Tibial nerve (tissue), 4 donors: Measurements from ENCODE around the gene HDAC3. TPM values are rescaled to one million over a fixed set of nuclear protein-coding genes. Genes with fewer than 3 reads are reported as not detected.
"Not testable (repeated sequence)": the region's sequence is repeated elsewhere in the genome, so short reads cannot be mapped to it uniquely, and the experiment has no call there.

Experiments used
- DNase-seq, 2 donors: peaks; one replicate each; pipeline ENCODE4 v3.0.0-alpha.2; 2019; ENCODE audit warnings: low spot score in 2 of 2
- H3K27ac ChIP-seq, 4 donors: fragments of 200-600 bp; sonication (generic) in 3 of 4; one replicate each; pipeline ENCODE4 v1.5.1; 2017 to 2019; ENCODE audit warnings: mild to moderate bottlenecking in 1 of 4
- H3K27me3 ChIP-seq, 2 donors: fragments of 200-600 bp; sonication (generic) in 1 of 2; one replicate each; pipeline versions ENCODE4 v1.5.1 to v1.6.0; 2017 to 2019
- H3K36me3 ChIP-seq, 3 donors: fragments of 200-600 bp; sonication (generic); one replicate each; pipeline ENCODE4 v1.5.1; 2018 to 2019
- H3K4me1 ChIP-seq, 4 donors: fragments of 200-600 bp; sonication (generic) in 3 of 4; one replicate each; pipeline ENCODE4 v1.5.1; 2017 to 2019
- H3K4me3 ChIP-seq, 4 donors: fragments of 200-600 bp; sonication (generic) in 3 of 4; one replicate each; pipeline ENCODE4 v1.5.1; 2017 to 2019; ENCODE audit warnings: mild to moderate bottlenecking in 1 of 4, moderate library complexity in 1 of 4
- H3K9me3 ChIP-seq, 4 donors: fragments of 200-600 bp; sonication (generic) in 3 of 4; one replicate each; pipeline ENCODE4 v1.5.1; 2017 to 2019
- CTCF ChIP-seq, 5 experiments: fragments of 200-600 bp in 3 of 5; fragments of 450-650 bp in 2 of 5; sonication (generic) in 3 of 5; IDR thresholded peaks; one replicate each; pipeline ENCODE4 v1.5.1; 2016 to 2019; ENCODE audit warnings: antibody characterized with exemption in 5 of 5, mild to moderate bottlenecking in 3 of 5, moderate library complexity in 2 of 5
- EP300 ChIP-seq, 2 donors: sonication (generic); formaldehyde crosslinking; IDR thresholded peaks; one replicate each; pipeline ENCODE4 v1.6.1; 2017; ENCODE audit warnings: antibody characterized with exemption in 2 of 2, mild to moderate bottlenecking in 1 of 2
- POLR2A ChIP-seq, 2 donors: fragments of 450-650 bp; IDR thresholded peaks; one replicate each; pipeline ENCODE4 v1.6.1; 2017; ENCODE audit warnings: antibody characterized with exemption in 2 of 2, mild to moderate bottlenecking in 2 of 2, moderate library complexity in 2 of 2
- WGBS, 2 donors: methylation state at CpG; one replicate each; pipeline ENCODE4 v1.1.5; 2018; 5-methylcytosine and 5-hydroxymethylcytosine counted together
- total RNA-seq, 4 donors: library from RNA; depleted of rRNA; stranded (reverse); fragments of >200 nt; gene quantifications; one replicate each; pipeline ENCODE4 v1.1.0, GENCODE V29; 2016

Gene HDAC3
- total RNA-seq, 4 donors from 2014 or later, result 33.0 to 38.3 (median 36.5) TPM

- no peak overlapping the region for H3K4me3 ChIP-seq
- DNase-seq, result no peak
- H3K36me3 ChIP-seq, result peaks cover 0 to 14% (median 2%) of the 10 kb centered on the region in 3 donors
- peak overlapping the region in 1 of 4 donors; percentile 95 for H3K27ac ChIP-seq
- H3K27me3 ChIP-seq, result no peaks in the 10 kb centered on the region
- 52 to 56% methylated on average over 9 of the region's 9 CpGs for WGBS, 2 donors
- peaks cover 0 to 53% (median 19%) of the 10 kb centered on the region in 4 donors for H3K4me1 ChIP-seq
- no peak for TF ChIP-seq CTCF (IDR thresholded peaks at IDR 0.05)
- no peak for TF ChIP-seq POLR2A (IDR thresholded peaks at IDR 0.05)
- TF ChIP-seq EP300 (IDR thresholded peaks at IDR 0.05), result no peak
- H3K9me3 ChIP-seq, result no peaks in the 10 kb centered on the region
Measured at GRCh38 chr5:141615991-141616720, 20.5 kb downstream of the HDAC3 start.

GRCh38 chr5:141613344-141613743, 23.3 kb downstream of the HDAC3 start:
- TF ChIP-seq EP300 (IDR thresholded peaks at IDR 0.05) (no peak), CTCF (IDR thresholded peaks at IDR 0.05) (no peak), POLR2A (IDR thresholded peaks at IDR 0.05) (no peak)
- Histone ChIP-seq H3K27me3 (no peaks in the 10 kb centered on the region), H3K4me3 (no peak overlapping the region), H3K27ac (no peak overlapping the region), H3K4me1 (peaks cover 0 to 44% (median 20%) of the 10 kb centered on the region in 4 donors), H3K36me3 (no peaks in the 10 kb centered on the region), H3K9me3 (no peaks in the 10 kb centered on the region)
- DNase-seq, result no peak

- Histone ChIP-seq H3K27ac (no peak overlapping the region), H3K9me3 (no peaks in the 10 kb centered on the region), H3K4me1 (peaks cover 0 to 32% (median 9%) of the 10 kb centered on the region in 4 donors), H3K27me3 (no peaks in the 10 kb centered on the region), H3K36me3 (no peaks in the 10 kb centered on the region), H3K4me3 (no peak overlapping the region)
- TF ChIP-seq POLR2A (IDR thresholded peaks at IDR 0.05) (no peak), EP300 (IDR thresholded peaks at IDR 0.05) (no peak), CTCF (IDR thresholded peaks at IDR 0.05) (no peak)
- 94 to 96% methylated on average over 3 of the region's 3 CpGs for WGBS, 2 donors
- no peak for DNase-seq
Measured at GRCh38 chr5:141611289-141611688, 25.4 kb downstream of the HDAC3 start.

GRCh38 chr5:141609921-141610320, 26.7 kb downstream of the HDAC3 start:
- peaks cover 0 to 37% (median 17%) of the 10 kb centered on the region in 4 donors for H3K4me1 ChIP-seq
- DNase-seq, H3K9me3 ChIP-seq, H3K4me3 ChIP-seq, H3K27me3 ChIP-seq, H3K36me3 ChIP-seq, H3K27ac ChIP-seq: not testable (repeated sequence)
- WGBS, 2 donors, result 97% methylated on average over 7 of the region's 7 CpGs

- Histone ChIP-seq H3K4me3 (no peak overlapping the region), H3K4me1 (peaks cover 0 to 42% (median 23%) of the 10 kb centered on the region in 4 donors), H3K9me3 (no peaks in the 10 kb centered on the region), H3K27ac (no peak overlapping the region), H3K36me3 (no peaks in the 10 kb centered on the region), H3K27me3 (no peaks in the 10 kb centered on the region)
- no peak for DNase-seq
- 92 to 95% methylated on average over 3 of the region's 3 CpGs for WGBS, 2 donors
- no peak for TF ChIP-seq CTCF (IDR thresholded peaks at IDR 0.05)
- TF ChIP-seq EP300 (IDR thresholded peaks at IDR 0.05), result no peak
- TF ChIP-seq POLR2A (IDR thresholded peaks at IDR 0.05), result no peak
Measured at GRCh38 chr5:141609044-141609443, 27.6 kb downstream of the HDAC3 start.
